Stimulated activated naive B cell treated with anti-CD40 and anti-IgM and Interleukin-4, amounts not matched to agents 10 μg/mL and 1 μg/mL and 100 μg/mL, for 72 hours (primary cell): ENCODE measurements around the gene SLC48A1.

Source experiments
- ATAC-seq, 2 donors: fragments of 150-1000 bp; cut with Tn5 transposase; replicated peaks; 2 replicates each; pipeline ENCODE4 v1.10.0; 2021; ENCODE audit warnings: moderate library complexity in 1 of 2
- DNase-seq: peaks from one replicate; pipeline ENCODE4 v3.0.0; 2021
- H3K27ac Mint-ChIP-seq: one replicate; pipeline ENCODE4 v1.8.0; 2022; ENCODE audit warnings: mild to moderate bottlenecking, mixed read lengths
- H3K27me3 Mint-ChIP-seq, 2 donors: one replicate each; pipeline ENCODE4 v1.8.0; 2022; ENCODE audit warnings: mixed read lengths in 2 of 2
- H3K36me3 Mint-ChIP-seq, 2 donors: one replicate each; pipeline ENCODE4 v1.8.0; 2022; ENCODE audit warnings: mixed read lengths in 2 of 2, mild to moderate bottlenecking in 1 of 2
- H3K4me1 Mint-ChIP-seq, 2 donors: one replicate each; pipeline ENCODE4 v1.8.0; 2022; ENCODE audit warnings: mixed read lengths in 2 of 2, mild to moderate bottlenecking in 1 of 2
- H3K4me3 Mint-ChIP-seq, 2 donors: one replicate each; pipeline ENCODE4 v1.8.0; 2022; ENCODE audit warnings: mild to moderate bottlenecking in 2 of 2, mixed read lengths in 2 of 2, moderate library complexity in 1 of 2
- H3K9me3 Mint-ChIP-seq, 2 donors: one replicate each; pipeline ENCODE4 v1.8.0; 2022; ENCODE audit warnings: mixed read lengths in 2 of 2, mild to moderate bottlenecking in 1 of 2

The SLC48A1 gene

DNA sequence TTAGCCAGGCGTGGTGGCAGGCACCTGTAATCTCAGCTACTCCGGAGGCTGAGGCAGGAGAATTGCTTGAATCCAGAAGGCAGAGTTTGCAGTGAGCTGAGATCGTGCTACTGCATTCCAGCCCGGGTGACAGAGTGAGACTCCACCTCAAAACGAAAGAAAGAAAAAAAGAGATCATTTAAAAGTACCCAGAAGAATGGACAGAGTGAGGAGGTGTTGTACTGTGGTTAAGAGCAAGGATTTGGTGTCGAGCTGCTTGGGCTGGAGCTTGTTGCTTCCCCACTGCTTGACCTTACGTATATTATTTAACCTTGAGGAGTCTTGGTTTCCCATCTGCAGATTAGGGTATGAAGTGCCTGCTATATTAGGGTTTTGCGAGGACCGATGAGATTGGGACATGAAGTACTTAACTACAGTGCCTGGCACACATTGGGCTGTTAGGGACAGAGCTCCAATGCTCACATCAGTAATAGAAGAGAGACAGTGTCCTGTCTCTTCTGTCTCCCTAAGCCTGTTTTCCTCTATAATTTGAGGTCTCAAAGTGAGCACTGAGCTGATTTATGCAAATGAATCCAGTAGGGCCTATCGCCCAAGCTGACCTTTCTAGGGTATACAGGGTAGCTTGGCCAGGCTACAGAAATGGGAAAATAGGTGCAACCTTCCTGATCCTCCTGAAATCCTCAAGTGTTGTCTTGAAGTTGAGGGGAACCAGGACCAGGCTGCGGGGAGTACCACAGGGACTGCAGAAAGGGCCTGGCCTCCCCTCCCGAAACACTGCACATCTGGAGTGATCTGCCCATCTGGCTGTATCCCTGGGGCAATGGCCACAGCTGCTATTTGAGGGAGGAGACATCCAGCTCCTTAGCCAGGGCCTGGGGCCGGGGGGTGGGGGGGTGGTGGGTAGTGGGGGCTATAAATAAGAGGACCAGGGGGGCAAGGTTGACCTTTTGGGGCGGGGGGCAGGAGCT, 55.3 kb downstream of the SLC48A1 start:
- Mint-ChIP-seq H3K4me1 (peaks cover 44 to 61% of the 10 kb centered on the region in 2 donors), H3K9me3 (no peaks in the 10 kb centered on the region), H3K27me3 (no peaks in the 10 kb centered on the region), H3K4me3 (no peak overlapping the region), H3K27ac (peak overlapping the region; percentile 4), H3K36me3 (no peaks in the 10 kb centered on the region)
- ATAC-seq (no peak), DNase-seq (no peak)

DNA sequence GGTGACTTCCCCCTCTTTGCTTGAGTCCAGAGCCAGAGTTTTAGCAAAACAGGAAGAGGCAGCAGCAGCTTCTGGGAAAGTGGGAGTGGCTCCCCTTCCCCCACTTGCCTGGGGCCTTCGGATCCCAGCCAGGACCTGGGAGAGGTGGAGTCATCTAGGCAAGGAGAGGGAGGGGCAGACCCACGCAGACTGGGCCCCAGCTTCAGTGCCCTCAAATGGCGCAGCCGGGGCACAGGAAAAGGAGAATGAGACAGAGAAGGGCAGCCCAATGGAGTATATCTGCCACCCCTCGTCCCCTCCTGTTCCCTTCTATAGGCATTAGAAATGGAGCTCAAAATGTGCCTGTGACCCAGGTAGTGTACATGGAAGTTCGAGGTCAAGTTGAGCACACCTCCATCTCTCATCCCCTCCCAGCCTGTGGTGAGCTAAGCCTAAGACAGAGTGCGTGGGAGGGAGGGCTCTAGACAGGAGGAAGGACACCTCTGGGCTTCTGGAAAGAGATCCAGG, 56.0 kb downstream of the SLC48A1 start:
- no peaks in the 10 kb centered on the region for H3K9me3 Mint-ChIP-seq
- H3K36me3 Mint-ChIP-seq = no peaks in the 10 kb centered on the region
- DNase-seq (no peak), ATAC-seq (no peak)
- no peaks in the 10 kb centered on the region for H3K27me3 Mint-ChIP-seq
- no peak overlapping the region for H3K4me3 Mint-ChIP-seq
- no peak overlapping the region for H3K27ac Mint-ChIP-seq
- H3K4me1 Mint-ChIP-seq = peaks cover 46 to 66% of the 10 kb centered on the region in 2 donors

DNA sequence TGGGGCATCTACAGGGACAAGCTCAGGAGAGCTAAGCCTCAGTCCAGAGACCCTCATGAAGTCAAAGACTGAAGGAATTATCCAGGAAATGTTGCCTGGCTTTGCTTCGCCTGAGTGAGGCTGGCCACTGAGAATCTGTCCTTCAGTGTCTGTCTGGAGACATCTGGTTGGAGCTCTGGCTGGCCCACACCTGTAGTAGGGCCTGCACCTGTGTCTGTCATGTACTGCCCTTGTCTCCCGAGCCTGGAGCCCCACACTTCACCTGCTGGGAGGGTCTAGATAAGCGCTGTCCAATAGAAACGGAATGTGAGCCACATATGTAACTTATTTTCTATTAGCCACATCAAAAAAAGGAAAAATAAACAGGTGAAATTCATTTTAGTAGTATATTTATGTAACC, 56.5 kb downstream of the SLC48A1 start:
- Mint-ChIP-seq H3K27me3 (no peaks in the 10 kb centered on the region), H3K9me3 (no peaks in the 10 kb centered on the region), H3K4me3 (no peak overlapping the region), H3K4me1 (peaks cover 47 to 66% of the 10 kb centered on the region in 2 donors), H3K27ac (no peak overlapping the region), H3K36me3 (no peaks in the 10 kb centered on the region)
- DNase-seq (no peak), ATAC-seq (no peak)
